ENCODE results near the gene FBXO3. TPM values are rescaled to one million over a fixed set of nuclear protein-coding genes. Genes with fewer than 3 reads are reported as not detected.

The FBXO3 gene
- total and polyA plus RNA-seq, 2 of the 8 experiments (the other 6 are each of a cell fraction or from before 2014, with no cell fraction given), result 15.9 to 25.7 TPM

- TF ChIP-seq BRCA1 (IDR thresholded peaks at IDR 0.05; ENCODE audit: low read depth, low read length) (no peak), EZH2 (IDR thresholded peaks at IDR 0.05; ENCODE audit: low read depth, low read length, severe bottlenecking) (no peak), TAF7 (optimal IDR thresholded peaks at IDR 0.05; ENCODE audit: borderline replicate concordance, low read depth, low read length) (no peak), CTBP2 (IDR thresholded peaks at IDR 0.05; ENCODE audit: borderline replicate concordance, insufficient read depth, insufficient read length, low read length) (no peak), GTF2F1 (IDR thresholded peaks at IDR 0.05; ENCODE audit: borderline replicate concordance, low read depth, low read length) (no peak), NANOG (IDR thresholded peaks at IDR 0.05; ENCODE audit: insufficient read depth, low read depth, low read length, poor library complexity, severe bottlenecking) (no peak)
Measured at GRCh38 chr11:33725496-33725895, 48.8 kb downstream of the FBXO3 start (continued).

Data from H1 (cell line).